Measurements from ENCODE around the gene KANK2. TPM values are rescaled to one million over a fixed set of nuclear protein-coding genes. Genes with fewer than 3 reads are reported as not detected.

KANK2 gene
- total and polyA plus RNA-seq, 2 of the 13 experiments (the other 11 are each of a cell fraction or from before 2014, with no cell fraction given): 5.7 to 12.9 TPM

- TF ChIP-seq TRIM22 (IDR thresholded peaks at IDR 0.05) (no peak), PLSCR1 (CRISPR knock-in tag; IDR thresholded peaks at IDR 0.05; ENCODE audit: borderline replicate concordance) (no peak), ZNF3 (CRISPR knock-in tag; IDR thresholded peaks at IDR 0.05) (no peak), KAT8 (CRISPR knock-in tag; IDR thresholded peaks at IDR 0.05) (no peak), PATZ1 (CRISPR knock-in tag; IDR thresholded peaks at IDR 0.05) (peak; percentile 50; the same call in 1 of the 2 replicates), ZFY (CRISPR knock-in tag; IDR thresholded peaks at IDR 0.05) (0 out of 2 replicates have a peak, but pooled peaks have one; percentile 15), TBX2 (CRISPR knock-in tag; IDR thresholded peaks at IDR 0.05; ENCODE audit: borderline replicate concordance) (peak; percentile 18; the same call in 1 of the 2 replicates), LBX2 (CRISPR knock-in tag; IDR thresholded peaks at IDR 0.05; ENCODE audit: borderline replicate concordance) (no peak), NR2F6 (IDR thresholded peaks at IDR 0.05) (no peak), NR2F6 (CRISPR knock-in tag; IDR thresholded peaks at IDR 0.05) (no peak), ZSCAN20 (CRISPR knock-in tag; IDR thresholded peaks at IDR 0.05; ENCODE audit: borderline replicate concordance) (no peak), DBP (CRISPR knock-in tag; IDR thresholded peaks at IDR 0.05; ENCODE audit: not compliant biosample characterization) (no peak), LCORL (IDR thresholded peaks at IDR 0.05) (no peak), LCORL (CRISPR knock-in tag; IDR thresholded peaks at IDR 0.05) (no peak), ELF4 (CRISPR knock-in tag; IDR thresholded peaks at IDR 0.05; ENCODE audit: borderline replicate concordance) (no peak), ZNF572 (CRISPR knock-in tag; IDR thresholded peaks at IDR 0.05) (no peak), RBM22 (optimal IDR thresholded peaks at IDR 0.05; ENCODE audit: low read length) (no peak), BRF2 (CRISPR knock-in tag; IDR thresholded peaks at IDR 0.05) (no peak), SPEN (CRISPR knock-in tag; IDR thresholded peaks at IDR 0.05; ENCODE audit: low read depth) (no peak), MIXL1 (CRISPR knock-in tag; IDR thresholded peaks at IDR 0.05) (no peak), RCOR2 (CRISPR knock-in tag; IDR thresholded peaks at IDR 0.05) (no peak), MTF1 (CRISPR knock-in tag; IDR thresholded peaks at IDR 0.05) (no peak), NPAS2 (CRISPR knock-in tag; IDR thresholded peaks at IDR 0.05; ENCODE audit: borderline replicate concordance) (no peak), TFAP4 (IDR thresholded peaks at IDR 0.05; ENCODE audit: borderline replicate concordance, low read depth) (peak; percentile 73; the same call in 1 of the 2 replicates), ZFP1 (CRISPR knock-in tag; IDR thresholded peaks at IDR 0.05) (no peak)
Measured at GRCh38 chr19:11138601-11139300, 58.6 kb downstream of the KANK2 start (continued).

Measured in HepG2 (cell line).